Left kidney (tissue), 8 donors: ENCODE results near the gene ASGR2. TPM values are rescaled to one million over a fixed set of nuclear protein-coding genes. Genes with fewer than 3 reads are reported as not detected.
"Not testable (repeated sequence)": the region's sequence is repeated elsewhere in the genome, so short reads cannot be mapped to it uniquely, and the experiment has no call there.

Experiments used
- DNase-seq: peaks from one replicate; pipeline ENCODE4 v3.0.0-alpha.2; 2013
- long read RNA-seq, 8 donors: transcript quantifications; one replicate each; lab custom pipeline, GENCODE V29; 2026
- polyA plus RNA-seq: library from polyadenylated mRNA; unstranded; fragments of 120-200 nt; gene quantifications from one replicate; pipeline ENCODE4 v1.2.1, GENCODE V29; 2013; ENCODE audit not compliant: insufficient read length

The ASGR2 gene, protein sequence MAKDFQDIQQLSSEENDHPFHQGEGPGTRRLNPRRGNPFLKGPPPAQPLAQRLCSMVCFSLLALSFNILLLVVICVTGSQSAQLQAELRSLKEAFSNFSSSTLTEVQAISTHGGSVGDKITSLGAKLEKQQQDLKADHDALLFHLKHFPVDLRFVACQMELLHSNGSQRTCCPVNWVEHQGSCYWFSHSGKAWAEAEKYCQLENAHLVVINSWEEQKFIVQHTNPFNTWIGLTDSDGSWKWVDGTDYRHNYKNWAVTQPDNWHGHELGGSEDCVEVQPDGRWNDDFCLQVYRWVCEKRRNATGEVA
- 2.0 TPM for polyA plus RNA-seq
- long read RNA-seq, donor 1 = 0 reads
- long read RNA-seq, donor 2 = 0 reads
- long read RNA-seq, donor 3 = 0 reads
- long read RNA-seq, donor 4 = 0 reads
- long read RNA-seq, donor 5, partial matches to known transcripts = 0 of 2 reads
- long read RNA-seq, donor 5, other reads (novel, unspliced or antisense) = 0 of 2 reads
- long read RNA-seq, donor 6 = 0 reads
- long read RNA-seq, donor 7 = 0 reads
- long read RNA-seq, donor 8 = 0 reads

DNA sequence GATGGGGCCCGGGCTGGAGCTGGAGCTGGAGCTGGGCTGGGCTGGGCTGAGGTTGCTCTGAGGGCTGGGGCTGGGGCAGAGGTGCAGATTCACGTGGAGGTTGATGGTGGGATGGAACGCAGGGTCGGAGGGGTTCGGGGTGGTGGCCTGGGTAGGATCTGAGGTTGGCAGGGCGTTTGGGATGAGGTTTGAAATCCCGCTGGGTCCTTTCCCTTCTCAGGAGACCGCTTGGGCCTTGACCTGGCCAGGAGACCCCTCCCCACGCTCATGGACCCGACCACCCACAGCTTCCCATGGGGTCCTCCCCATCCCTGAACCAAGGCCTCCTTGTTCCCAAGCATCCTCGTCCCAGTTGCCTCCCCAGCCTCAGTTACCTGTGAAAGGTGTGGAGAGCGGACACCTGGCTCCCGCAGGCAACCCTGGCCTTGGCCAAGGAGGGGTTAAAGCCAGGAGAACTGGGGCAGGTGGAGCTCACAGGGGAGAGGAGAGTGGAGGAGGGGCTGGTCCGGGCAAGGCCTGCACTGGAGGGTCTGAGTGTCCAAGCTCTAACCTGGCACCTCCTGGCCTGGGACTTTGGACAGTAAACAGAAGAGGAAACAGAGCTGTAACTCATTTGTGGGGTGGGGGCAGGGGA is at the start of gene ASGR2:
TSS of gene ASGR2 (minus strand) at position 582 of the 634 bp plus-strand sequence. CDS start 582 bp downstream, outside the sequence.
- DNase-seq = no peak

DNA sequence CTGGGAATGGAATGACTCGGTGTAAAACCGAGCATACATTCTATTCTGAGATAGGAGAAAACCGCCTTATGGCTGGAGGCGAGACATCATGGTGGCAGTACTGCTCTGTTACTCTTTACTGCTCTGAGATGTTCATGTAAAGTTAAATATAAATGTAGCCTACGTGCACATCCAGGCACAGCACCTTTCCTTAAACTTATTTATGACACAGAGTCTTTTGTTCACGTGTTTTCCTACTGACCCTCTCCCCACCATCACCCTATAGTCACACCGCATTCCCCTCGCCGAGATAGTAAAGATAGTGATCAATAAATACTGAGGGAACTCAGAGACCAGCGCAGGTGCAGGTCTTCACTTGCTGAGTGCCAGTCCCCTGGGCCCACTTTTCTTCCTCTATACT is 44.9 kb upstream of the ASGR2 start:
- DNase-seq = not testable (repeated sequence)

DNA sequence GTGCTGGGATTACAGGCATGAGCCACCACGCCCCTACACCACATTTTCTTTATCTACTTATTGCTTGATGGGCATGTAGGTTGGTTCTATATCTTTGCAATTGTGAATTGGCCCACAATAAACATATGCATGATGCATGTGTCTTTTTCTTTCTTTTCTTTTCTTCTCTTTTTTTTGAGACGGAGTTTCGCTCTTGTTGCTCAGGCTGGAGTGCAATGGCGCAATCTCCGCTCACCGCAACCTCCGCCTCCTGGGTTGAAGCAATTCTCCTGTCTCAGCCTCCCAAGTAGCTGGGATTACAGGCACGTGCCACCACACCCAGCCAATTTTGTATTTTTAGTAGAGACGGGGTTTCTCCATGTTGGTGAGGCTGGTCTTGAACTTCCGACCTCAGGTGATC is 43.8 kb upstream of the ASGR2 start:
- DNase-seq = not testable (repeated sequence)

DNA sequence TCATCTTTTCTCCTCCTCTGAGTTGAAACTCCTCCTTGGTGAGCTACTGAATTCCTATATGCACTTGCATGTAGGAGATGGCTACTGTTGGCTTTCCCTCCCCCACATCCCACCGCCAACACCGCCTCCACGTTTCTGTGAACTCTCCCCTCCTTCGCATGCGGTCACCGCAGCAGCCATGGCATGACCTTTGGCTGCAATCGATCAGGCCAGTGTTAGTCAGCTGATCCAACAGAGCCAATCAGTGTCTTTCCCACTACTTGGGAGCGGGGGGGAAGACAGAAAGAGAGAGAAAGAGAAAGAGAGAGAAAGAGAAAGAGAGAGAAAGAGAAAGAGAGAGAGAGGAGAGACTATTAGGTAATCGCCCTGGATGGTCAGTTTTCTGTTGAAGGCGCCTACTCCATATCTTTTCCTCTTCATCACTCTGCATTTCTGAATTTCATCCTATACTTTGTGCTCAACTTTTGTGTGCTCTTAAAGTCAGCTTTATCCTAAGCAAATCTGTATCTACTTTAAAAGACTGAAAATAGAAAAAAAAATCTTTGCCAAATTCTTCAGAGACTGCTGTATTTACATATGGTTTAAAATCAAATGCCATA is 41.8 kb upstream of the ASGR2 start:
- DNase-seq = no peak

DNA sequence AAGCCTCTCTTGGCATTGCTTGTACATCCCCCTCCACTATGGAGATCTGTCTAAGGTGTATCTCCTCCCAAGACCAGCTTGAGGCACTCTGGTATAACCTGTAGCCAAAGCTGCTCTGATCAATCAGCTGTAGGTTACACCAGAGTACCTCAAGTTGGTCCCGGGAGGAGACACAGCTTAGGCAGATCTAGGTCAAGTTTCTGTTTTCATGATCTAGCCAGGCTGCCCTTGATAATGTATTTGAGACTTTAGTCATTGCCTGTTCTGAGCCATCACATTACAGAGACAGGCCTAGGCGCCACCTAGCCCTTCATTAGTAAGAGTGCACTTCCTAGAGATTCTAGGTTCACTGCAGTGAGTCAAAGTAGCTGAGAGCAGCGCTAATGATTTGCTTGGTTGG is 33.1 kb upstream of the ASGR2 start:
- DNase-seq = no peak

DNA sequence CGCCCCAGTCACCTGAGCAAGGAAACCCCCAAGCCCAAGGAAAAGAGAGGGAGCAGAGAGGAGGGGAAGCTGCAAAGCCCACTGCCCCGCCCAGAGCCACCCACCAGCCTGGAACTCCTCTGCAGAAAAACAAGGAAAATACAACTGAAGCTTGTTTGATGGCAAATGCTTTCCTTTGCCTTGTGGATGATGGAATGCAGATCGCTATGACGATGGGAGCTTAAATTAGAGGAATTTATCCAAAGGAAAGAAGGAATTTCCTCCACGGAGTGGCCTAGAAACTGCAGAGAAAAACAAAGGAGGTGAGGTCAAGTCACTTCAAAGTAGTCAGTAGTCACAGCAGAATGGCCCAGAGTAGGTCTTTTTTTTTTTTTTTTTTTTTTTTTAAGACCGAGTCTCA is 31.5 kb upstream of the ASGR2 start:
- no peak for DNase-seq

DNA sequence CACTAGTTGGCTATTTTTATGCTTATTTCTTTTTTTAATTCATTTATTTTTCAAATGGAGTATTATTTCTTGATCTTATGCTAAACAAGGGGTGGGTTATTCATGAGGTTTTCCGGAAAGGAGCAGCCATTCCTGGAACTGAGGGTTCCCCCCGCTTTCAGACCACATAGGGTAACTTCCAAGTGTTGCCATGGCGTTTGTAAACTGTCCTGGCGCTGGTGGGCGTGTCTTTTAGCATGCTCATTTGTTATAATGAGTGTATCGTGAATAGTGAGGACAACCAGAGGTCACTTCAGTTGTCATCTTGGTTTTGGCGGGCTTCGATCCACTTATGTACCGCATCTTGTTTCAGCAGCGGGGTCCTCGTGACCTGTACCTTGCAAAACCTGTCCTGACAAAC is 29.6 kb upstream of the ASGR2 start:
- DNase-seq = no peak

DNA sequence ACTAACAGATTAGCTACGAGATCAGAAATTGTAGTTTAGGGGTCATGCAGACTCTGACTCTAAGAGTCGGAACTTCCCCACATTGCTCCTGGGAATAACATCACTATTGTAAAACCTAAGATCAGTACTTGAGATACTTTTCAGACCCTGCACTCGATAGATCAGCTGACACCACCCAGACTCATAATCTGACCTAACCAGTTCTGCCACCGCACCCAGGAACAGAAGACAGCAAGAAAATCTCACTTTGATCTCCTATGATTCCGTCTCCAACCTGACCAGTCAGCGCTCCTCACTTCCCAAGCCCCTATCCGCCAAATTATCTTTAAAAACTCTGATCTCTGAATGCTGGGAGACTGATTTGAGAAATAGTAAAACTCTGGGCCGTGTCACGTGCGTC is 27.2 kb upstream of the ASGR2 start:
- DNase-seq = no peak

DNA sequence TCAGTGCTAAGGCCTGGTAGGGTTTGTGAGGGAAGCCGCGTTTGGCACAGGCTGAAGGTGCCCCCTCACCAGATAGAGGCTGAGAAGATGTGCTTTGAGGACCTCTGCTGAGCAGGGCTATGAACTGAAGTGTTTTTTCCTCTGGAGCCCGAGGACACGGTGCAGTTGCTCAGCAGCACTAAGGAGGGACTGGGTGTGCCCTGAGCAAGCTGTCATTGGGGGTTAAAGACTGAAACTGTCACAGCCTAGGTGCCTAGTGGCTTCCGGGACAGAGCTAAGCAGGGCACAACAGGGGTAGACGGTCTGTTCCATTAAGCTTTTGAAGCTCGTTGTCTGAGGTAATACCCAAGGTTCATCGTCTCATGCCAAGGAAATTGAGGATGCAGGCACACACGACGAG is 24.8 kb upstream of the ASGR2 start:
- DNase-seq = no peak

DNA sequence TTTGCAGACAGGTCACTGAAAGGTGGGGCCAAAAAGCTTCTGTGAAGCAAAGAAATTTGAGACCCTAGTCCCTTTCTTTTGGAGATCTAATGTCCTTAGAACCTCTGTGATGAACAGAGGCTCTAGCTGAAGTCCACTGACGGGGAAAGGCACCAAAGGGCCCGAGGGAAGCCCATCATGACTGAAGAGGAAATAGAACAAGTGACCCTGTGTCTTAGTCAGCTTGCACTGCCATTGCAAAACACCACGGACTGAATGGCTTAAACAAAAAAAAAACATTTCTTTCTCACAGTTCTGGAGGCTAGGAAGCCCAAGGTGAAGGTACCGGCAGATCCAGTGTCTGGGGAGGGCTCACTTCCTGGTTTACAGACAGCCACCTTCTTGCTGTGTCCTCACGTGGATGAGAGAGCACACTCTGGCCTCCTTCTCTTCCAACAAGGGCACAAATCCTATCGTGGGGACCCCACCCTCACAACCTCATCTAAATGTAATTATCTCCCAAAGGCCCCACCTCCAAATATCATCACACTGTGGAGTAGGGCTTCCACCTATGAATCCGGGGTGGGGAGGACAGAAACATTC is 24.3 kb upstream of the ASGR2 start:
- DNase-seq = no peak

DNA sequence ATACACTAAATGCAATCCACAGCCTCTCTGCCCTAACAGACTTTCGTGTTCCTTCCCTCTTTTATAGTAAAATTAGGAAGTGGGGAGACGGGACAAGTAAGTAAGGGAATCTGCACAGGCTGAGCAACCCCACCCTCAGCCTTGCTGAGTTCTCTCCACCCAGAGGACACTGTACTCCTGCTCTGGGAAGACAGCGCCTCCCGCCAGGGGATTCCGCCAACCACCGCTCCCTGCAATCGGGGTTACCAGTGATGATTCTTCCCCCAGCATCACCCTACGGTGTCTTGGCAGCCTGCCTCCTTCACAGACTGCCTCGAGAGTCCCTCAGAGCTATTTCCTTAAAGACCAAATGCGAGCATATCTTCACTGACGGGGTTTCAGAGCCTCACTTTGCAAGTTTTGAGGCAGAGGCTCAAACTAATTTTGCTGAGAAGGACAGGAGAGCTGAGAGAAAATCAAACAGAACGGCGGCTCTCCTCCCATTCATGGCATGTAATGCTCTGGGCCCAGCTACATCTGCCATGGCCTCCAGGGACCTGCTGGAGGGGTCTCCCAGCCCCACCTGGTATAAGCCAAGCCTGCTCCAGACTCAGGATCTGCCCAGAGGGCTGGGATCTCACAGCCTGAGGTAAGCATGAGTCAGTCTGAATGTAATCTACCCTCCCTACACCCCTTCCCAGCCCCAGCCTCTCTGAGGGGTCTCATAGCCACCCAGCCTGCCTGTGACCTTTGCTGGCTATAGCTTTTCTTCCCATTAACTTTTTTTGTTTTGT is 22.7 kb upstream of the ASGR2 start:
- DNase-seq = no peak

DNA sequence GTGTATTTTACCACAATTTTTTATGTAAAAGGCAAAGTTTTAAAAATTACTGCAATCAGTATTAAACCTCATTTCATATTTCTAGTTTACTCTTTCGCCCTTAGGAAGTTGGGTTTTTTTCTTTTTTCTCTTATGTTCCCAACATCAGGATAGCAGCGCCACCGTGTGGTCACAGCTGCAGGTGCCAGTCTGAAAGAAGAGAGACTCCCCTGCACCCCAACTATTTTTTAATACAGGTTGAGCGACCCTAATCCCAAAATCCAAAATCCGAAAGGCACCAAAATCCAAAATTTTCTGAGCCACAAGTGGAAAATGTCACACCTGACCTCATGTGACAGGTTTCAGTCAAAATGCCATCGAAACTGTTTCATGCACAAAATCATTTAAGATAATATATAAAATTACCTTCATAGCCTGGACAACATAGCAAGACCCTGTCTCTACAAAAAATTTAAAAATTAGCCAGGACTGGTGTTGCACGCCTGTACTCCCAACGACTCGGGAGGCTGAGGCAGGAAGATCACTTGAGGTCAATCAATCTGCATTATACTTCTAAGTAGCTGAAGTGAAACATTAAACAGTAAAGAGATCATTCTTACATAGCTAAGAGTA is 21.8 kb upstream of the ASGR2 start:
- DNase-seq = peak; percentile 70

DNA sequence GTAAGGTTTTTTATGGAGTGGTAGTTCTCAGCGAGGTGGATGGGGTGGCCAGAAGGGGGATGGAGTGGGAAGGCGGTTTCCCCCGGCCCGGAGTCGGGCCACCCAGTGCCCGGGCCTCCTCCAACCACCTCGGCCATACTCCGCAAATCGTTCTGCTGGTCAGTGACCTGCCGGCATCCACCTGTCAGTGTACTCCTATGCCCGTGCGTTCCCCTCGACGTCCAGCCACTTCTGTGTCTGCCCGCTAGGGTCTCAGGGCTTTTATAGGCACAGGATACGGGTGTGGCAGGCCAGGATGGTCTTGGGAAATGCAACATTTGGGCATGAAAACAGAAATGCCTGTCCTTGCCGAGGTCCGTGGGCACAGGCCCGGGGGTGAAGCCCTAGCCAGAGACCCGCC is 19.3 kb upstream of the ASGR2 start:
- no peak for DNase-seq

DNA sequence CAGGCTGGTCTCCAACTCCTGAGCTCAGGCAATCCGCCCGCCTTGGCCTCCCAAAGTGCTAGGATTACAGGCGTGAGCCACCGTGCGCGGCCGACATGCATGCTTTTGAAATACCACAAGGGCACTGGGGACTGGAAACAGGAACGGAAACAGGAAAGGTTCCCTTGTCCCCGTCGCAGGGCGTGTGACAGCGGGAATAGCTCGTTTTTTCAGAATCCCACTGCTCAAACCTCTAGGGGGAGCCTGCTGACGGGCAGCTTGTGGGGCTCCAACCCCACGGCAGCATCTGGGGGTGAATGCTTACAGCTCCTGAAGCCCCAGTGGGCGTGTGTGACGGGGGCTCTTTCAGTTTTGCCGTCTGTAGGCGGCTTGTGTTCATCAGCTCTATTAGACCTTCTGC is 18.8 kb upstream of the ASGR2 start:
- no peak for DNase-seq

DNA sequence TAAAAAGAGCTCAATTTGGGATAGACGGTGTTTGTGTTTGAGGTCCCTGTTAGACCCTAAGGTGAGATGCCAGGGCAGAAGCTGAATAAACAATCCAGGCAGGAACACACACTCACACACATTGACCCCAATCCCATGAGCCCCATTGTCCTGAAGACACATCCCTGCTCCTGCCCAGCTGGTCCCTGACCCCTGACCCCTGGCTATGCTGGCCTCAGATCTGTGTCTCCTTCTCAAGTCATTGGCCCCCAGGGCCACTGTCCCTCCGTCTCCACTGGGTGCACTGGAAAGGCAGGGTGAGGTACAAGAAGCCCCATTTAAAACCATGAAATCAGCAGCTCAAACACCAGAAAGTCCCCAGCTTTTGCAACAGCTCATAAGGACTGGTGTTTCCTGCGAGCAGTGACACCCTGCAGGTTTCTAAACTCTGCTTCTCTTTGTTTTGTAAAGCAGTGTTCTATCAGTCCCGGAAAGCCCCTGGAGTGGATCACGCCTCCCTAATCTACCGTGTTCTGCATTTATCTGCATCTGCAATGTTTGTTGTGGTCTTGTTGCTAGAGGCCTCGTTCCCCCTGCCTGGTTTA is 18.0 kb upstream of the ASGR2 start:
- no peak for DNase-seq

DNA sequence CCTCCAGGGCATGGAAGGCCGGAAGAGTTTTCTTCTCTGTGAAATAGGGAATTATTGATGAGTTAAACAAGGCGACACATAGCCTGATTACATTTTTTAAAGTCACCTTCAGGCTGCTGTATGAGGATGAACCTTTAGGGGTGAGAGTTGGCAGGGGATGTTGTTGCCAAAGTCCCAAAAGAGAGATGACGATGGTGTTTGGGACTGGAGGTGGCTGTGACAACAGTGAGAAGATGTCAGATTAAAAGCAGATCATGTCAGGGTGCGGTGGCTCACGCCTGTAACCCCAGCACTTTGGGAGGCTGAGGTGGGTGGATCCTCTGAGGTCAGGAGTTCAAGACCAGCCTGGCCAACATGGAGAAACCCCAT is 16.8 kb upstream of the ASGR2 start:
- no peak for DNase-seq

DNA sequence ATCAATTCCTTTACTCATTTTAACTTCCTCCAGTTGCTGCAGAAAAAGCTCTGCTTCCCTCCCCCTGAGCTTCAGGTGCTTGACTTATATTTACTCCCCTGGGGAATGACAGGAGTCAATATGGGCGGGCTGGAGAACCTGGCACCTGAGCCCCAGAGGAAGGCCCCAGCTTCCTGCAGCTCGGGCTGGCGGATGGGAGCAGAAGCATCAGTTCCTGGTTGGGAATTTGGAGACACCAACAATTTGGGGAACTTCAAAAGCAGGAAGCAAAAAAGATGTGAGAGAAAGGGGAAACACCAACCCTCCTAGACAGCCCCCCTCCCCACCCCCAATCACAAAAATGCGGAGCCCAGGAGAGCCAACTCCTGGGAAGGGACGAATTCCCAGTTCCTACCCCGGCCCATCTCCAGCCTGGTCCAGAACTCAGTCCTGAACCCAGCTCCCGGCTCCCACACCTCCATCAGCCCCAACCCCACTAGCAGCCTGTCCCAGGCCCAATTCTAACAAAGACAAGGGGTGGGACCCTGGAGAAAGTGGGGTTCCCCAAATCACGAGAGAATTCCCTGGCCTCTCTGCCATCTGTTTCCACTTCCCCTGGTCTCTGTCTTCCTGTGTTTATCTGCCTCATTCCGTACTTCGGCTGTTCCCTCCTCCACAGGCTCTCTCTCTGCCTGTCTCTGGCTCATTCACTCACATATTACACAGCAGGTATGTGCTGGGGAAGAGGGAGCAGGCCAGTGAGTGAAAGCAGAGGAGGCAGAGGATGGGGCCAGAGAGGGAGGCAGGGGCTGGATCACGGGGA is 16.2 kb upstream of the ASGR2 start:
- DNase-seq = no peak

DNA sequence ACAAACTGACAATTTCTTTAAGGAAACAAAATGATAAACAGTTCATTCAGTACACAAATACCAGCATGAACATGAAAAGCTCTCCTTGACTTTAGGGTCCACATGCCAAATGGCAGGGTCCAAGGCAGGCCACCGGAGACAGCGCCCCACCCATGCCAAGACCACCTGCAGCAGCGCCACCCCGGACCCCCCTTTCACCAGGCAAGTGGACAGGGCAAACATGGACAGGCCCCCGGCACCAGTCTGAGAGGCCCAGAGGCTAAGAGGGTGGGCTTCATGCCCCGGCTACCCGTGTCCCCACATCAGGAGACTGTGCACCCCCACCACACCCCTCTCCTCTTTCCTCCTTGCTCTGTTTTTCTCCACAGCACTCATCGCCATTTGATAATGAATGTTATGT is 14.7 kb upstream of the ASGR2 start:
- DNase-seq = no peak

DNA sequence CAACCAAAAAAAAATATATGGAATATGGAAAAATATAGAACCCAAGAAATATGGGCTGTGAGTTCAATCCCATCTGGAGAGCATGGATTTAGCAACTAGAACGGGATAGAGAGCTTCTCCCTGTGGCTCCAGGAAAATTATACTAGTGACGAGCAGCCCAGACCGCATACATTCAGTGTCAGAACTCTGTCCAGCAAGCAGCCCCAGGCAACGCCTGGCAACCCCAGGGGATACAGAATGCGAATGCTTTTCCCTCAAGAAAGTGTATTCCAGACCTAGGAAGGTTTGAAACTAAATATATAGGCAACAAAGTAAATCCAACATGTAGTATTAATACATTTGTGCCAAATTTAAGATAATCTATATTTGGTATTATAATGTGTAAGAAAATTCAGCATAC is 13.5 kb upstream of the ASGR2 start:
- DNase-seq = no peak

DNA sequence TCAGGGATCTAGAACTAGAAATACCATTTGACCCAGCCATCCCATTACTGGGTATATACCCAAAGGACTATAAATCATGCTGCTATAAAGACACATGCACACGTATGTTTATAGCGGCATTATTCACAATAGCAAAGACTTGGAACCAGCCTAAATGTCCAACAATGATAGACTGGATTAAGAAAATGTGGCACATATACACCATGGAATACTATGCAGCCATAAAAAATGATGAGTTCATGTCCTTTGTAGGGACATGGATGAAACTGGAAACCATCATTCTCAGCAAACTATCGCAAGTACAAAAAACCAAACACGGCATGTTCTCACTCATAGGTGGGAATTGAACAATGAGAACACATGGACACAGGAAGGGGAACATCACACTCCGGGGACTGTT is 12.9 kb upstream of the ASGR2 start:
- not testable (repeated sequence) for DNase-seq
